ENCODE results near the gene PSMD1. TPM values are rescaled to one million over a fixed set of nuclear protein-coding genes. Genes with fewer than 3 reads are reported as not detected.
A peak's percentile ranks its signal among the peaks of the same experiment; 100 is the strongest.

PSMD1 gene
- total RNA-seq, 3 donors from 2014 or later (not counting 1 experiment from before 2014, with no cell fraction given): 44.1 to 54.9 (median 49.7) TPM

DNA sequence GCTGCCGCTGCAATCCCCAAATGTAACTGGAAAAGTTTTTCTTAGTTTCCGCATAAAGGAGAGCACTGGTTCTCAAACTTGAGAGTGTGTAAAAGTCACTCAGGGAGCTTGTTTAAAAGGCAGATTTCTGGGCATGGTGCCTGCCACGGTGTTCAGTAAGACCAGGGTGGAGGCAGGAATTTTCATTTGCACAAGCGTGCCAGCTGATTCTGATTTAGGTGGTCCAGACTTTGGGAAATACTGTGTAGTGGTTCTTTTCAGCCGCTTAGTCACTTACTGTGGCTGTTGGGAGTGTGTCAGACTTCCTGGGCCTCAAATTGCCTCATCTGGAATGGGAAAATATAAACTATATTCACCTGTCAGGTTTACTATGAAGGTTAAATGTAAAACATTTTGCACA is 142.6 kb downstream of the PSMD1 start:
- peaks cover 9 to 13% of the 10 kb centered on the region in 2 donors for H3K4me1 Mint-ChIP-seq
- H3K9me3 ChIP-seq (ENCODE audit: control insufficient read depth, insufficient read depth, low read length): no peaks in the 10 kb centered on the region
- peaks cover 0 to 5% of the 10 kb centered on the region in 2 donors for H3K27me3 Mint-ChIP-seq (ENCODE audit: low read depth in 2 of 2)
- no peaks in the 10 kb centered on the region for H3K27me3 ChIP-seq (ENCODE audit: control insufficient read depth, insufficient read depth, low read length)
- H3K36me3 Mint-ChIP-seq: no peaks in the 10 kb centered on the region
- DNase-seq (no peak), ATAC-seq (no peak)
- no peaks in the 10 kb centered on the region for H3K36me3 ChIP-seq (ENCODE audit: control insufficient read depth, insufficient read depth, low read length)
- H3K27ac ChIP-seq (ENCODE audit: low read length): no peak overlapping the region
- intact Hi-C loops (cut with micrococcal nuclease): no loop called here
- peaks cover 13% of the 10 kb centered on the region for H3K4me1 ChIP-seq (ENCODE audit: control insufficient read depth, insufficient read depth, low read length)
- H3K4me3 Mint-ChIP-seq: peak overlapping the region; percentile 94
- no peaks in the 10 kb centered on the region for H3K9me3 Mint-ChIP-seq
- WGBS (ENCODE audit: insufficient coverage): 80% methylated on average over 5 of the region's 5 CpGs
- TF ChIP-seq, protein P1, sequence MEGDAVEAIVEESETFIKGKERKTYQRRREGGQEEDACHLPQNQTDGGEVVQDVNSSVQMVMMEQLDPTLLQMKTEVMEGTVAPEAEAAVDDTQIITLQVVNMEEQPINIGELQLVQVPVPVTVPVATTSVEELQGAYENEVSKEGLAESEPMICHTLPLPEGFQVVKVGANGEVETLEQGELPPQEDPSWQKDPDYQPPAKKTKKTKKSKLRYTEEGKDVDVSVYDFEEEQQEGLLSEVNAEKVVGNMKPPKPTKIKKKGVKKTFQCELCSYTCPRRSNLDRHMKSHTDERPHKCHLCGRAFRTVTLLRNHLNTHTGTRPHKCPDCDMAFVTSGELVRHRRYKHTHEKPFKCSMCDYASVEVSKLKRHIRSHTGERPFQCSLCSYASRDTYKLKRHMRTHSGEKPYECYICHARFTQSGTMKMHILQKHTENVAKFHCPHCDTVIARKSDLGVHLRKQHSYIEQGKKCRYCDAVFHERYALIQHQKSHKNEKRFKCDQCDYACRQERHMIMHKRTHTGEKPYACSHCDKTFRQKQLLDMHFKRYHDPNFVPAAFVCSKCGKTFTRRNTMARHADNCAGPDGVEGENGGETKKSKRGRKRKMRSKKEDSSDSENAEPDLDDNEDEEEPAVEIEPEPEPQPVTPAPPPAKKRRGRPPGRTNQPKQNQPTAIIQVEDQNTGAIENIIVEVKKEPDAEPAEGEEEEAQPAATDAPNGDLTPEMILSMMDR (IDR thresholded peaks at IDR 0.05): no peak
- peak overlapping the region; percentile 54 to 85 for H3K27ac Mint-ChIP-seq
- no peak overlapping the region for H3K4me3 ChIP-seq (ENCODE audit: low read length)

DNA sequence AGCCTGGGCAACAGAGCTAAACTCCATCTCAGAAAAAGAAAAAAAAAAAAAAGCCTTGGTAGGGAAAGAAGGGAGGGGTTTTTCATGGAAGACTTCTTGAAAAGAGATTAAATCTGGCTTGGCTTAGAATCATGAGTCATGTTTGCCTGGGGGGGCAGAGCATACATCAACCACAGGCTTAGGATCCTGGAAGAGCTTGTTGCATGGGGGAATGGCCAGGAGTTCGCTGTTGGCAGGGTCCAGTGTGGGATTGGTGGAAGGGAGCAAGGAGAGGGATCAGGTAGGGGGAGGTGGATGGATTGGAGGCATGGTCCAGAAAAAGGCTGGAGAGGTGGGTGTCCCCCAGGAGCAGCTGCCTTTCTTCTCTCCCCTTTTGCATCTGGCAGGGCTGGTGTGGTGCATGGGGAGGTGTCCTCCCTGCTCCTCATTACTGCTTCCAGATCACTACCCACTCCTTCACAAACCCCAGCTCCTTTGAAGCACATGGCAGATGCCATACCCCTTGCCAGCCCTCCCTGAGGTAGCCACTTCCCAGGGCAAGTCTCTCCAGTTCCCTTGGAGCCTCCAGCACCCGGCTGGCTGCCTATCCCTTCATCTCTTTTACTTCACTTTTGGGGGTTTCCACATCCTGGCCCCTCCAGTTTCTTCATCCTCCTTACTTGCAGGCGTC is 144.3 kb downstream of the PSMD1 start:
- 81% methylated on average over 3 of the region's 3 CpGs for WGBS (ENCODE audit: insufficient coverage)
- peaks cover 0 to 5% of the 10 kb centered on the region in 2 donors for H3K27me3 Mint-ChIP-seq (ENCODE audit: low read depth in 2 of 2)

DNA sequence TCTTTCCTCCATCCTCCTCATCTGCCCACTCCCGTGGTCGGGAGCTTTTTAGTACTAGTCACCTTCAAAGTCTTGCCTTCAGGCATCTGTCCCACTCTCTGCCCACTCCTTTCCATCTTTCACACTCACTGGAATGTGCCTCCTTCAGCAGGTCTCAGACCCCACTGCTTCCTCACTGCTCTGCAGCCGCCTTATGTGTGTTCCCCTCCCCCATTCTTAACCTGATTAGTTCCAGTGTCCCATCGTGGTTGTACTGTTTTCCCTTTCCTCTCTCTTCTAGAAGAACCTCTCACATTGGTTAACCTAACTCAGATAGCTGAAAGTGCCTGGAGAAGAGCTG is 144.8 kb downstream of the PSMD1 start:
- H3K4me1 Mint-ChIP-seq: peaks cover 9 to 13% of the 10 kb centered on the region in 2 donors
- H3K4me3 Mint-ChIP-seq: no peak overlapping the region
- H3K4me1 ChIP-seq (ENCODE audit: control insufficient read depth, insufficient read depth, low read length): peaks cover 13% of the 10 kb centered on the region
- no peaks in the 10 kb centered on the region for H3K36me3 ChIP-seq (ENCODE audit: control insufficient read depth, insufficient read depth, low read length)
- TF ChIP-seq, protein P1 (IDR thresholded peaks at IDR 0.05): no peak
- peaks cover 0 to 5% of the 10 kb centered on the region in 2 donors for H3K27me3 Mint-ChIP-seq (ENCODE audit: low read depth in 2 of 2)
- no peaks in the 10 kb centered on the region for H3K27me3 ChIP-seq (ENCODE audit: control insufficient read depth, insufficient read depth, low read length)
- no peak overlapping the region for H3K27ac ChIP-seq (ENCODE audit: low read length)
- H3K9me3 ChIP-seq (ENCODE audit: control insufficient read depth, insufficient read depth, low read length): no peaks in the 10 kb centered on the region
- H3K4me3 ChIP-seq (ENCODE audit: low read length): no peak overlapping the region
- no peak for ATAC-seq
- intact Hi-C loops (cut with micrococcal nuclease): no loop called here
- no peaks in the 10 kb centered on the region for H3K36me3 Mint-ChIP-seq
- no peak overlapping the region for H3K27ac Mint-ChIP-seq
- H3K9me3 Mint-ChIP-seq: no peaks in the 10 kb centered on the region
- 80% methylated on average over 4 of the region's 4 CpGs for WGBS (ENCODE audit: insufficient coverage)
- DNase-seq: no peak

More for the DNA sequence above, 144.3 kb downstream of the PSMD1 start:
- H3K36me3 ChIP-seq (ENCODE audit: control insufficient read depth, insufficient read depth, low read length): no peaks in the 10 kb centered on the region
- H3K4me1 Mint-ChIP-seq: peaks cover 9 to 13% of the 10 kb centered on the region in 2 donors
- no peak overlapping the region for H3K4me3 ChIP-seq (ENCODE audit: low read length)
- H3K27me3 ChIP-seq (ENCODE audit: control insufficient read depth, insufficient read depth, low read length): no peaks in the 10 kb centered on the region
- no peak for ATAC-seq
- H3K4me1 ChIP-seq (ENCODE audit: control insufficient read depth, insufficient read depth, low read length): peaks cover 13% of the 10 kb centered on the region
- H3K27ac Mint-ChIP-seq: no peak overlapping the region
- TF ChIP-seq, protein P1 (IDR thresholded peaks at IDR 0.05): no peak
- no peak overlapping the region for H3K4me3 Mint-ChIP-seq
- no peak for DNase-seq
- no peak overlapping the region for H3K27ac ChIP-seq (ENCODE audit: low read length)
- H3K9me3 Mint-ChIP-seq: no peaks in the 10 kb centered on the region
- H3K36me3 Mint-ChIP-seq: no peaks in the 10 kb centered on the region
- no peaks in the 10 kb centered on the region for H3K9me3 ChIP-seq (ENCODE audit: control insufficient read depth, insufficient read depth, low read length)
- intact Hi-C loops (cut with micrococcal nuclease): no loop called here

DNA sequence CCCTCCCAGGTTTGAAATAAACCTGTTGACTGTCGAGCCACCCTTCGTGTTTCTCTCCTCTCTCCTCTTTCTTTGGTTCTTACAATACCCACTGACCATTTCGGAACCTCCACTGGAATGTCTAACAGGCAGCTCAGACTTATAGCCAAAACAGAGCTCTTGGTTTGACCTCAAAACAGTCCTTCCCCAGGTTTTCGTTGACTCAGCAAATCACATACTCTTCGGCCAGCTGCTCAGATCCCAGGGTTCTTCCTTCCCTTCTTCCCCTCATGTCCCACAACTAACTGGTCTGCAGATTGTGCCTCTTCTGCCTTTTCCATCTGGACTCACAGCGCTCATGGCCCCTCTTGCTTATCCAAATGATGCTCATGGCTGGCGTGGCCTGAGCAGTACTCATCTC is 146.4 kb downstream of the PSMD1 start:
- TF ChIP-seq, protein P1 (IDR thresholded peaks at IDR 0.05): no peak
- H3K4me3 ChIP-seq (ENCODE audit: low read length): no peak overlapping the region
- peaks cover 7% of the 10 kb centered on the region for H3K4me1 ChIP-seq (ENCODE audit: control insufficient read depth, insufficient read depth, low read length)
- Mint-ChIP-seq H3K36me3 (no peaks in the 10 kb centered on the region), H3K27me3 (ENCODE audit: low read depth in 2 of 2) (peaks cover 0 to 5% of the 10 kb centered on the region in 2 donors), H3K9me3 (no peaks in the 10 kb centered on the region), H3K4me3 (no peak overlapping the region), H3K27ac (no peak overlapping the region), H3K4me1 (peaks cover 4 to 8% of the 10 kb centered on the region in 2 donors)
- 90% methylated on average over 7 of the region's 7 CpGs for WGBS (ENCODE audit: insufficient coverage)
- H3K27ac ChIP-seq (ENCODE audit: low read length): no peak overlapping the region
- ATAC-seq (no peak), DNase-seq (no peak)
- H3K9me3 ChIP-seq (ENCODE audit: control insufficient read depth, insufficient read depth, low read length): no peaks in the 10 kb centered on the region
- intact Hi-C loops (cut with micrococcal nuclease): no loop called here
- H3K27me3 ChIP-seq (ENCODE audit: control insufficient read depth, insufficient read depth, low read length): no peaks in the 10 kb centered on the region
- H3K36me3 ChIP-seq (ENCODE audit: control insufficient read depth, insufficient read depth, low read length): no peaks in the 10 kb centered on the region

All from natural killer cell (primary cell).